HepG2 (cell line): ENCODE results near the gene PRM2. TPM values are rescaled to one million over a fixed set of nuclear protein-coding genes. Genes with fewer than 3 reads are reported as not detected.

ENCODE experiments used
- ATF7-NPFF ChIP-seq: sonication (generic); formaldehyde crosslinking; IDR thresholded peaks from 2 replicates; pipeline ENCODE4 v1.8.1; 2023; ENCODE audit warnings: mild to moderate bottlenecking, low read depth, missing genetic modification reagents, moderate library complexity
- ATRX ChIP-seq: sonication (generic); formaldehyde crosslinking; IDR thresholded peaks from 2 replicates; pipeline ENCODE4 v1.4.0; 2020; ENCODE audit warnings: missing genetic modification reagents, borderline replicate concordance
- FOXC1 ChIP-seq: sonication (generic); formaldehyde crosslinking; IDR thresholded peaks from 2 replicates; pipeline ENCODE4 v1.8.0; 2022; ENCODE audit warnings: mild to moderate bottlenecking, missing genetic modification reagents, borderline replicate concordance
- HNRNPL ChIP-seq: fragments of 200-400 bp; formaldehyde crosslinking; IDR thresholded peaks from 2 replicates; pipeline ENCODE4 v1.6.1; 2017; ENCODE audit warnings: mild to moderate bottlenecking, low read depth, low read length
- LCORL ChIP-seq, 2 experiments: fragments of 450-650 bp in 1 of 2; sonication (generic) in 1 of 2; formaldehyde crosslinking in 1 of 2; IDR thresholded peaks; 2 replicates each; pipeline versions ENCODE4 v1.5.0 to v1.6.1; 2017 to 2020; ENCODE audit warnings: antibody characterized with exemption in 1 of 2, missing genetic modification reagents in 1 of 2
- RBFOX2 ChIP-seq: fragments of 200-400 bp; formaldehyde crosslinking; IDR thresholded peaks from 2 replicates; pipeline ENCODE4 v1.6.1; 2017; ENCODE audit warnings: low read depth, mild to moderate bottlenecking, low read length
- RELA ChIP-seq: sonication (generic); formaldehyde crosslinking; IDR thresholded peaks from 2 replicates; pipeline ENCODE4 v1.4.0; 2020; ENCODE audit warnings: missing genetic modification reagents
- SIN3A ChIP-seq: IDR thresholded peaks from 2 replicates; pipeline ENCODE4 v1.6.1; 2011; ENCODE audit warnings: low read depth, mild to moderate bottlenecking, control low read depth, low read length, borderline replicate concordance
- SUZ12 ChIP-seq: fragments of 150-350 bp; IDR thresholded peaks from 2 replicates; pipeline ENCODE4 v1.6.1; 2014; ENCODE audit warnings: low read depth, low read length
- TEAD3 ChIP-seq: optimal IDR thresholded peaks from 2 replicates; pipeline ENCODE3; 2016; ENCODE audit warnings: borderline replicate concordance
- TP53 ChIP-seq: sonication (generic); formaldehyde crosslinking; conservative IDR thresholded peaks from 2 replicates; pipeline ENCODE4 v1.4.0; 2020; ENCODE audit warnings: missing genetic modification reagents
- ZBTB8A ChIP-seq: sonication (generic); formaldehyde crosslinking; IDR thresholded peaks from 2 replicates; pipeline ENCODE4 v1.4.0; 2020; ENCODE audit warnings: mild to moderate bottlenecking, low read depth, missing genetic modification reagents, borderline replicate concordance
- ZNF207 ChIP-seq: fragments of 450-650 bp; IDR thresholded peaks from 2 replicates; pipeline ENCODE4 v1.6.1; 2016; ENCODE audit warnings: antibody characterized with exemption, borderline replicate concordance
- ZNF274 ChIP-seq: sonication (generic); formaldehyde crosslinking; IDR thresholded peaks from 2 replicates; pipeline ENCODE4 v1.5.1; 2020; ENCODE audit warnings: mild to moderate bottlenecking, missing genetic modification reagents
- ZNF282 ChIP-seq: fragments of 450-650 bp; IDR thresholded peaks from 2 replicates; pipeline ENCODE4 v1.6.1; 2018; ENCODE audit not compliant: partially characterized antibody
- ZNF660 ChIP-seq: sonication (generic); formaldehyde crosslinking; IDR thresholded peaks from 2 replicates; pipeline ENCODE4 v1.5.1; 2020; ENCODE audit warnings: mild to moderate bottlenecking, low read depth, missing genetic modification reagents, borderline replicate concordance
- ZNF670 ChIP-seq: sonication (generic); formaldehyde crosslinking; IDR thresholded peaks from 2 replicates; pipeline ENCODE4 v1.8.0; 2022; ENCODE audit warnings: mild to moderate bottlenecking, missing genetic modification reagents, borderline replicate concordance
- ZNF737 ChIP-seq: sonication (generic); formaldehyde crosslinking; IDR thresholded peaks from 2 replicates; pipeline ENCODE4 v1.5.0; 2020; ENCODE audit warnings: missing genetic modification reagents, mild to moderate bottlenecking, borderline replicate concordance
- ZNF772 ChIP-seq: sonication (generic); formaldehyde crosslinking; IDR thresholded peaks from 2 replicates; pipeline ENCODE4 v1.5.0; 2020; ENCODE audit warnings: mild to moderate bottlenecking, missing genetic modification reagents
- ZSCAN29 ChIP-seq: sonication (generic); formaldehyde crosslinking; conservative IDR thresholded peaks from 2 replicates; pipeline ENCODE4 v1.4.0; 2020; ENCODE audit warnings: mild to moderate bottlenecking, missing genetic modification reagents
- polyA plus RNA-seq, 8 experiments: library from polyadenylated mRNA; depleted of rRNA in 3 of 8; stranded (reverse) in 7 of 8; unstranded in 1 of 8; fragments of >200 nt; fragmentation: Illumina TruSeq in 4 of 8; extraction: Trizol in 4 of 8; gene quantifications; 2 replicates each; pipeline versions ENCODE4 v1.2.1 to v1.2.3, GENCODE V29; 2011 to 2016; ENCODE audit warnings: low read depth in 4 of 8, missing spikeins in 1 of 8, mixed read lengths in 1 of 8; ENCODE audit not compliant: insufficient read depth in 1 of 8
- total RNA-seq, 5 experiments: library from RNA; depleted of rRNA; stranded (reverse); fragments of >200 nt; fragmentation: Illumina TruSeq; extraction: Trizol; gene quantifications; 2 replicates each; pipeline ENCODE4 v1.2.3, GENCODE V29; 2016; ENCODE audit warnings: low read depth in 1 of 5
- TF ChIP-seq, protein P1 (sequence below): IDR thresholded peaks from 2 replicates; pipeline ENCODE4 v1.6.1; 2016; ENCODE audit warnings: missing compliant biosample characterization, missing genetic modification reagents, borderline replicate concordance
- TF ChIP-seq, protein P2 (sequence below): sonication (generic); formaldehyde crosslinking; IDR thresholded peaks from 2 replicates; pipeline ENCODE4 v1.4.0; 2020; ENCODE audit warnings: mild to moderate bottlenecking, missing genetic modification reagents
- TF ChIP-seq, protein P3 (sequence below): sonication (generic); formaldehyde crosslinking; IDR thresholded peaks from 2 replicates; pipeline ENCODE4 v1.5.1; 2020; ENCODE audit warnings: mild to moderate bottlenecking, moderate library complexity, missing genetic modification reagents

PRM2 gene
- total and polyA plus RNA-seq, 2 of the 13 experiments (the other 11 are each of a cell fraction or from before 2014, with no cell fraction given), result 0.54 TPM; not detected in 1

DNA sequence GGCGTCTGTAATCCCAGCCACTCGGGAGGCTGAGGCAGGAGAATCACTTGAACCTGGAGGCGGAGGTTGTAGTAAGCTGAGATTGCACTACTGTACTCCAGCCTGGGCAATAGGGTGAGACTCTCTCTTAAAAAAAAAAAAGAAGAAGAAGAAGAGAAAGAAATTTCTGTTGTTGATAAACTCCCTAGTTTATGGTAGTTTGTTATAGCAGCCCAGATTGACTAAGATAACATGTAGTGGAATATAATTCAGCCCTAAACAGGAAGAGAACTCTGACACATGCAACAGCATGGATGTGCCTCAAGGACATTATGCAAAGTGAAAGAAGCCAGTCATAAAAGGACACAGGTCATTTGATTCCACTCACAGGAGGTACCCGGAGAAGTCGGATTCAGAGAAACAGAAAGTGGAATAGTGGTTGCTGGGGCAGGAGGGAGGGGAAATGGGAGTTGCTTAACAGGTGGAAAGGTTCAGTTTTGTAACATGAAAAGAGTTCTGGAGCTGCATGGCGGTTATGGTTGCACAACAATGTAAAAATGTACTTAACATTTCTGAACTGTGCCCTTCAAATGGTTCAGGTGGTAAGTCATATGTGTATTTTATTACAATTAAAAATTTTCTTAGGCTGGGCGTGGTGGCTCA lies 30.8 kb upstream of the PRM2 start (continued):
- TF ChIP-seq, protein P1, sequence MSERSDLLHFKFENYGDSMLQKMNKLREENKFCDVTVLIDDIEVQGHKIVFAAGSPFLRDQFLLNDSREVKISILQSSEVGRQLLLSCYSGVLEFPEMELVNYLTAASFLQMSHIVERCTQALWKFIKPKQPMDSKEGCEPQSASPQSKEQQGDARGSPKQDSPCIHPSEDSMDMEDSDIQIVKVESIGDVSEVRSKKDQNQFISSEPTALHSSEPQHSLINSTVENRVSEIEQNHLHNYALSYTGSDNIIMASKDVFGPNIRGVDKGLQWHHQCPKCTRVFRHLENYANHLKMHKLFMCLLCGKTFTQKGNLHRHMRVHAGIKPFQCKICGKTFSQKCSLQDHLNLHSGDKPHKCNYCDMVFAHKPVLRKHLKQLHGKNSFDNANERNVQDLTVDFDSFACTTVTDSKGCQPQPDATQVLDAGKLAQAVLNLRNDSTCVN (CRISPR knock-in tag), result peak; percentile 62; the same call in 1 of the 2 replicates
- TF ChIP-seq ZNF274 (no peak), ZNF772 (0 out of 2 replicates have a peak, but pooled peaks have one; percentile 34), RBFOX2 (no peak), ZSCAN29 (CRISPR knock-in tag) (peak; percentile 91), ATF7-NPFF (CRISPR knock-in tag) (no peak), ZBTB8A (CRISPR knock-in tag) (no peak), ZNF282 (no peak), LCORL (IDR thresholded peaks at IDR 0.05) (0 out of 2 replicates have a peak, but pooled peaks have one; percentile 68), LCORL (CRISPR knock-in tag; IDR thresholded peaks at IDR 0.05) (peak; percentile 90; the same call in 1 of the 2 replicates), HNRNPL (no peak), SUZ12 (no peak), ZNF207 (no peak), FOXC1 (peak; percentile 84), TEAD3 (peak; percentile 69), SIN3A (peak; percentile 42; the same call in 1 of the 2 replicates), RELA (peak; percentile 67; the same call in 1 of the 2 replicates), ZNF737 (CRISPR knock-in tag) (no peak), ATRX (CRISPR knock-in tag) (no peak), TP53 (CRISPR knock-in tag) (no peak; the same call in 1 of the 2 replicates), ZNF660 (CRISPR knock-in tag) (no peak), ZNF670 (CRISPR knock-in tag) (no peak)
- TF ChIP-seq, protein P2, sequence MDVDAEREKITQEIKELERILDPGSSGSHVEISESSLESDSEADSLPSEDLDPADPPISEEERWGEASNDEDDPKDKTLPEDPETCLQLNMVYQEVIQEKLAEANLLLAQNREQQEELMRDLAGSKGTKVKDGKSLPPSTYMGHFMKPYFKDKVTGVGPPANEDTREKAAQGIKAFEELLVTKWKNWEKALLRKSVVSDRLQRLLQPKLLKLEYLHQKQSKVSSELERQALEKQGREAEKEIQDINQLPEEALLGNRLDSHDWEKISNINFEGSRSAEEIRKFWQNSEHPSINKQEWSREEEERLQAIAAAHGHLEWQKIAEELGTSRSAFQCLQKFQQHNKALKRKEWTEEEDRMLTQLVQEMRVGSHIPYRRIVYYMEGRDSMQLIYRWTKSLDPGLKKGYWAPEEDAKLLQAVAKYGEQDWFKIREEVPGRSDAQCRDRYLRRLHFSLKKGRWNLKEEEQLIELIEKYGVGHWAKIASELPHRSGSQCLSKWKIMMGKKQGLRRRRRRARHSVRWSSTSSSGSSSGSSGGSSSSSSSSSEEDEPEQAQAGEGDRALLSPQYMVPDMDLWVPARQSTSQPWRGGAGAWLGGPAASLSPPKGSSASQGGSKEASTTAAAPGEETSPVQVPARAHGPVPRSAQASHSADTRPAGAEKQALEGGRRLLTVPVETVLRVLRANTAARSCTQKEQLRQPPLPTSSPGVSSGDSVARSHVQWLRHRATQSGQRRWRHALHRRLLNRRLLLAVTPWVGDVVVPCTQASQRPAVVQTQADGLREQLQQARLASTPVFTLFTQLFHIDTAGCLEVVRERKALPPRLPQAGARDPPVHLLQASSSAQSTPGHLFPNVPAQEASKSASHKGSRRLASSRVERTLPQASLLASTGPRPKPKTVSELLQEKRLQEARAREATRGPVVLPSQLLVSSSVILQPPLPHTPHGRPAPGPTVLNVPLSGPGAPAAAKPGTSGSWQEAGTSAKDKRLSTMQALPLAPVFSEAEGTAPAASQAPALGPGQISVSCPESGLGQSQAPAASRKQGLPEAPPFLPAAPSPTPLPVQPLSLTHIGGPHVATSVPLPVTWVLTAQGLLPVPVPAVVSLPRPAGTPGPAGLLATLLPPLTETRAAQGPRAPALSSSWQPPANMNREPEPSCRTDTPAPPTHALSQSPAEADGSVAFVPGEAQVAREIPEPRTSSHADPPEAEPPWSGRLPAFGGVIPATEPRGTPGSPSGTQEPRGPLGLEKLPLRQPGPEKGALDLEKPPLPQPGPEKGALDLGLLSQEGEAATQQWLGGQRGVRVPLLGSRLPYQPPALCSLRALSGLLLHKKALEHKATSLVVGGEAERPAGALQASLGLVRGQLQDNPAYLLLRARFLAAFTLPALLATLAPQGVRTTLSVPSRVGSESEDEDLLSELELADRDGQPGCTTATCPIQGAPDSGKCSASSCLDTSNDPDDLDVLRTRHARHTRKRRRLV, result 0 out of 2 replicates have a peak, but pooled peaks have one; percentile 71
- TF ChIP-seq, protein P3, sequence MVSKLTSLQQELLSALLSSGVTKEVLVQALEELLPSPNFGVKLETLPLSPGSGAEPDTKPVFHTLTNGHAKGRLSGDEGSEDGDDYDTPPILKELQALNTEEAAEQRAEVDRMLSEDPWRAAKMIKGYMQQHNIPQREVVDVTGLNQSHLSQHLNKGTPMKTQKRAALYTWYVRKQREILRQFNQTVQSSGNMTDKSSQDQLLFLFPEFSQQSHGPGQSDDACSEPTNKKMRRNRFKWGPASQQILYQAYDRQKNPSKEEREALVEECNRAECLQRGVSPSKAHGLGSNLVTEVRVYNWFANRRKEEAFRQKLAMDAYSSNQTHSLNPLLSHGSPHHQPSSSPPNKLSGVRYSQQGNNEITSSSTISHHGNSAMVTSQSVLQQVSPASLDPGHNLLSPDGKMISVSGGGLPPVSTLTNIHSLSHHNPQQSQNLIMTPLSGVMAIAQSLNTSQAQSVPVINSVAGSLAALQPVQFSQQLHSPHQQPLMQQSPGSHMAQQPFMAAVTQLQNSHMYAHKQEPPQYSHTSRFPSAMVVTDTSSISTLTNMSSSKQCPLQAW (CRISPR knock-in tag), result peak; percentile 83
